ENCODE data around the gene FNDC1.

GRCh38 chr6:159142531-159142930, 26.7 kb upstream of the FNDC1 start:
- TF ChIP-seq POLR2A (IDR thresholded peaks at IDR 0.05) (no peak), CTCF (IDR thresholded peaks at IDR 0.05) (no peak)

Measured in lower leg skin (tissue), 3 donors.